Activated effector memory CD4-positive, alpha-beta T cell treated with anti-CD3 and anti-CD28 coated beads, Interleukin-2, amount 50 U/mL, for 16 hours (primary cell): Measurements from ENCODE around the gene CCDC187.
"Not testable (repeated sequence)": the region's sequence is repeated elsewhere in the genome, so short reads cannot be mapped to it uniquely, and the experiment has no call there.

Experiments
- DNase-seq: peaks from one replicate; pipeline ENCODE4 v3.0.0-alpha.2; 2020

Gene CCDC187

DNA sequence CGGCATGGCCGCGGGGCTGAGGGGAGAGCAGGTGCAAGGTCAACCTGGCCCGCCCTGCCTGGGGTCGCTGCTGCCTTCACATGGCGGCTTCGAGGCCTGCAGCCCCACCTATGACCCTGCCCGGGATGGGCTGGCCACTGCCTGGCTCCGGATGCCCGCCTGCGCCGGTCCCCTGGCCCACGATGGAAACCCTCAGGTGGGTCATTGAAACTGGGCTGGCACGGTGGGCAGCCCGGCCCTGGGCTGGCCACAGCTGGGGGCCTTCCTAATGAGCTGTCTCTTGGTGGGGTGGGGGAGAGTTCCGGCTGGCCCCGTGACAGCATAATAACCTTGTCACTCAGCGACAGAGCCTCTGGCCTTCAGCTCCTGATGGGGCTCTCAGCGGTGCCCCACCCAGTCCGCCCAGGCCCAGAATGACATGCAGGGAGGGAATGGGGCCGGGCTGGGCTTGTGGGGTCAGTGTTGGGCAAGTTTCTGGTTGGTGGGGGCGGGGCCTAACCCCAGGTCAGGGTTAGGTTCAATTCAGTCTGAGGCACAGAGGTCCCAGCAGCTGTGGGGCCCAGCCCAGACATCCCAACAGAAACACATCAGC, at the start of gene CCDC187:
CCDC187 (minus strand) TSS at position 270 of the 592 bp plus-strand sequence; CDS start at position 6, 264 bp downstream.
- no peak for DNase-seq

DNA sequence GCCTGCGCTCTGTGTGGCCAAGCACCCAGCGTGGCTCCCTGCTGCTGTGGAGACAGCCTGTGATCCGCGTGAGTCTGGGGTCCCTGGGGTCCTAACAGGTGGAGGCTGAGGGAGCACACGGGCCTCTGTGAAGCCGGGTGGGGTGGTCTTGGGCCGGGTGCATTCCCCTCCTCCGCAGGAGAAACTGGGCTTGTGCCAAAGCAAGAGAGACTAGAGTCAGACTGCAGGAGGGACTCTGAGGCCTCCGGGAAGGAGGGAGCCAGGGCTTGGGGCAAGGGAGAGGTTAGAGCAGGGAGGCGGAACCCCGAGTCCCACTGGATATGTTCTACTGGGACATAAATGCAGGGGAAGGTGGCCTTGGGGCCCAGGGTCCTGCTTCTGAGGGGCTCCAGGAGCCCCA, 49.2 kb upstream of the CCDC187 start:
- DNase-seq: no peak

DNA sequence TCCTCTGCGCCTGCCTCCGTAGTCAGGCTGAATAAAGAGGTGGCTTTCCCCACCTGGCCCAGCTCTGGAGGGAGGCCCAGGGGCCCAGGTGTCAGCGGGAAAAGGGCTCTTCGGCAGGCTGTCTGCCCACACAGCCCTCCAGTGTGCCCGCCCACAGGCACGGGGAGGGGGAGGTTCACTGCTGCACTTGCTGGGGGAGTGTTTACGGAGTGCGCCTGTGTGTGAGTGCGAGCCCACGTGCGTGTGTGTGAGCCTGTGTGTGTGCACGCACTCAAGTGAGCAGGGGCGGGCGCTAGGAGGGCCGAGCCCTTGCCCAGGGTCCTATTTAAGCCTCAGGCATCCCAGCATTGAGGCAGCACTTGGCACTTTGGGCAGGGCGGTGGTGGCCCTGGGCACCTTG, 48.8 kb upstream of the CCDC187 start:
- no peak for DNase-seq

DNA sequence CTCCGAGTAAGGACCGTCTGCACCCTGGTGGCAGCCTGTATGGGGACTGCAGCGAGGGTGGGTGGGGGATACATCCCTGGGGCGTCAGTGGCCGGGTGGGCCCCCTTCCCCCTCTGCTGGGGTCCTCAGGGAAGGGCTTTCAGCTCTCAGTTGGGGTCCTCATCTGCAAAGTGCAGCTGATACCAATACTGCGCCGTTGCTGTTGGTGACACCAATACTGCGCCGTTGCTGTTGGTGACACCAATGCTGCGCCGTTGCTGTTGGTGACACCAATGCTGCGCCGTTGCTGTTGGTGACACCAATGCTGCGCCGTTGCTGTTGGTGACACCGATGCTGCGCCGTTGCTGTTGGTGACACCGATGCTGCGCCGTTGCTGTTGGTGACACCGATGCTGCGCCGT, 48.0 kb upstream of the CCDC187 start:
- DNase-seq: not testable (repeated sequence)

DNA sequence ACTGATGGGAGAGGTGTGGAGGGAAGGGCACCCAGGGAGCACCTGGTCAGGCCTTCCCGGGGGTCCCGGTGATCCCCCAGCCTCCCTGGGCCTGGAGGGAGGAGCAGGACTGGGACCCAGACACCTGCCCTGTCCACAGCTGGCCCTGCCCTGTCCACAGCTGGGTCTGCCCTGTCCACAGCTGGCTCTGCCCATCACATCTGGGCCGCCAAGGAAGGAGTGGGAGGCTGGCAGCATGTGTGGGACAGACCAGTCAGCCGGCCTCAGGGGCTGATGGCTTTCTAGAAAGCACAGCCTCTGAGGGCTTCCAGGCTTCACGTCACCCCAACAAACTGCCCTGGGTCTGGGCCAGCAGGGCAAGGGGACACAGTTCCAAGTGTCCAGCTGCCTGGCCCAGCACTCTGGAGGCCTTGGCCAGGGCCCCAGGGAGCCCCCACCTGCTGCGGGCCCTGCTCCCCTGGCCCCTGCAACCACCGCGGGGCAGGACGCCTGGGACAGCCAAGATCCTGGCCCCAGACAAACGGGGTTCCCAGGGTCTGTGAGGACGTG, 47.4 kb upstream of the CCDC187 start:
- DNase-seq: no peak

DNA sequence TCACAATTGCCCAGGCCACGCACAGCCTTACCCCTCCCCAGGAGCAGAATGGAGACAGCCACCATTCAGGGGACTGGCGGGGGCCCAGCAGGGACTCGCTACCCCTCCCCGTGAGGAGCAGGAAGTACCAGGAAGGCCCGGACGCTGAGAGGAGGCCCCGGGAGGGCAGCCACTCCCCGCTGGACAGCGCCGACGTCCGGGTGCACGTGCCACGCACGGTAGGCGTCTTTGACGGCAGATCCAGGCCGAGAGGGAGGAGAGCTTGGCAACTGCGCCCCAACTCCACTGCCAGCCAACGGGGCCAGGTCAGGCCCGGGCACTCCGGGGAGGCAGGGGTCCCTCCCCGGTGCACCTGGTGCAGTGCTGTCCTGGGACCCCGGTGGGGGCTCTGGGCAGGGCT, 45.7 kb upstream of the CCDC187 start:
- DNase-seq: no peak

DNA sequence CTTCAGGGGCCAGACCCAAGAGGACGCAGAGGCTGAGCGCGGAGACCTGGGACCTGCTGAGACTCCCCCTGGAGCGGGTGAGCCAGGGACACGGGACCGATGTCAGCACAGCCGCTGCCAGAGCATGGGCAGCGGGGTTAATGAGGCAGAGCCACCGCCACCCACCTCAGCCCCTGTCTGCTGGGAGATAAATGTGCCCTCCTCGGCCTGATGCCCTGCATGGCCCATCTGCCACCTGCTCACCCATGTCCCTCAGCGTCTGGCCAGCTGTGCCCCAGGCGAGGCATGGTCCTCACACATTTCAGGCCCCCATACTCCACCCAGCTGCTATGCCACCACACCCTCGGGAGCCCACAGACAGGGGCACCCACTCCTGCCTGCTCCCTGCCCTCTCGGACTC, 44.8 kb upstream of the CCDC187 start:
- no peak for DNase-seq

DNA sequence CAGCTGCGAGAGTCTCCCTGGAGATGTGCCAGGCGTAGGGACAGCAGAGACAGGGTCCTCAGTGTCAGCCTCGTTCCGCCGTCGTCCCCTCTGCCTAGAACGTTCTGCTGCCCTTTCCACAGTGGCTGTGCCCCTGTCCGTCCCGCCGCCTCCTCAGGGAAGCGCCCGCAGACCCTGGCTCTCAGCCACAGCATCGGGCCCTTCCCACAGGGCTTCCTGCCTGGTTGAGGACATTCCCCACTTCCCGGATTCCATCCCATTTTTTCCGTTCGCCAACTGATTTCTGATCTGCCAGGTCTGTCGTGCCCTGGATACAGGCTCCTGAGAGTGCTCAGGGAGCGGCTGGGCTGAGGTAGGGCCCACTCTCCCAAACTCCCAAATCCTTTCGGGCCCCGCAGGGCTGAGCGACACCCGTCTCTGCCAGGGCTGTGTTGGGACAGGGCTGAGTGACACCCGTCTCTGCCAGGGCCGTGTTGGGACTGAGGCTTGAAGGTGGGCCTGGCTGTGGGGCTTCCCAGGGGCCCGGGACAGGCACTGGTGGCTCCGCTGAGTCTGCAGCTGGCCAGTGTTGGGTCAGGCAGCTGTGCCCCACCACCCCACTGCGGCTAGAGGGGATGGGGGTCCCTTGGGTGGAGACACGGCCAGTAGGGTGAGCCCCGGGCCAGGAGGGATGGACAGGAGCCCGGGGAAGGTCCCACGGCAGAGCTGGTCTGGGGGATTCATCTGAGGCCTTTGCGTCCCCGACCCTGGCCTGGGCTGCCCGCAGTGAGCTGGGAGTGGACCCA, 43.8 kb upstream of the CCDC187 start:
- no peak for DNase-seq

DNA sequence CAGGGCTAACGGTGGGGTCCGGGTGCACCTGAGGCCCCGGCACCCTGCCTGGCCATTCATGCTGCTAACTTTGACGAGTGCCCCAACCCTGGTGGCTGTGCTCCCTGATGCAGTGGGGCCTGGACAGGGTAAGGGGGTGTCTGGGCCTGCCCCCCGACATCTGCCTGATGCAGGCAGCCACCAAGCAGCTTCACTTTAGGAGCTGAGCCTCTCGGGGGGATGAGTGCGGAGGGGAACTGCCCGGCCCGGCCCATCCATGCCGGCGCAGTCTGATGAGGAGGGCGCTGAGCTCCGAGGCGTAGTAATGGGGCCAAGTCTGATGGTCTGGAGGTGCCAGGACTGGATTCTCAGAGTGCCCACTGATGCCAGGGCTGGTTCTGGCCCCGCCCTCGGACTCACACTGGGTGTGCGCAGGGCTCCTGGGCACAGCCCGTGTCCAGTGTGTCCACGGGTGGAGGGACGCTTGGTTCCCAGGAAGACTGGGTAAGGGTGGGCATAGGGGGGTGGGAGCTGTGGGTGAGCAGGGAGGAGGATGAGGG, 43.1 kb upstream of the CCDC187 start:
- no peak for DNase-seq

DNA sequence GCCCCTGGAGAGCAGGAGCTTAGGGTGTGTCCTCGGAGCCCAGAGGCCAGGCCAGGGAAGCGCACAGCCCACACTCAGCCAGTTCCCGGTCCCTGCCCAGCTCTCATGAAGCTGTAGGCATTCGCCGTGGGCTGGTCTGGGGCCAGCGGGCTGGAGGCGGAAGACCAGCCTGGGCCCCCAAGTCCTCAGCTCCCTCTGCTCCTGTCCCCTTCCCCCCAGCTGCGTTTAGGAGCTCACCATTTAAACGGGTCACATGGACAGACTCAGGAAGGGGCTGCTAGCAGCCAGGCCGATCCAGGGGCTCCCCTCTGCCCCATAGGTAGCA, 42.2 kb upstream of the CCDC187 start:
- DNase-seq: no peak

DNA sequence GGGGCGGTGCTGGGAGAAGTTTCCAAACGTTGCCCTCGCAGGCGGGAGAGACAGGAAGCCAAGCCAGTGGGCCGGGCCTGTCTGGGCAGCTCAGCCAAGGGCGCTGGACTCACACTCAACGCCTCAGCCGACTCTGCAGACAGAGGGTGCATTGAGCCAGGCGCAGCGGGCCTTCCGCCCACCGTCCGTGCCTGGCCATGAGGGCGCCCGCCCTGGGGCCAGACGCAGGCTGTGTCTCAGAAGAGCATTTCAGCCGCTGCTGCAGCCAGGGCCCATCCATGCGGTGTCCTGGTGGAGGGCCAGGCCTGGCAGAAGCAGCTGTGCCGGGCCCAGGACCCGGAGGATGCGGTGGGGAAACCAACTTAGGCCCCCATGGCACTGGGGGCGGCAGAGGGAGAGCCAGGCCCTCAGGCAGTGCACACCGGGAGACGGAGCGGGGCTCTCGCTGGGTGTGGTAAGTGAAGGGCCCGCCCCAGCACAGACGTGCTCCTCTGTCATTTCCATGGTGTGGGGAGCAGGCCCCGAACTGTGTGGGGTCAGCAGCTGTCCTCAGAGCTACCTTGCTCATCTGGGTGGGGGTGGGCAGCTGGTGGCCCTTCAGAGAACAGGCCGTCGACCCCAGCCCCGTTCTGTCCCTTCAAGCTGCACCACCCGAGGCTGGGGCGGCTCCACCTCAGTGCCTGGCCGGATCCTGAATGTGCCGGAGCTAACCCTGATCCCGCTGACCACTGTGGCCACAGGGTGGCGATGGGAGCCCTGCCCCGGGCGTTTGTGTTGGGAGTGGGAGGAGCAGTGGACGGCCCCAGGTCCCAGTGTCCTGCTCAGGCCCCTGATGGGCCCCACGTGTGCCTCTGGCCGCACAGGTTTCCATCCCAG, 41.6 kb upstream of the CCDC187 start:
- no peak for DNase-seq

DNA sequence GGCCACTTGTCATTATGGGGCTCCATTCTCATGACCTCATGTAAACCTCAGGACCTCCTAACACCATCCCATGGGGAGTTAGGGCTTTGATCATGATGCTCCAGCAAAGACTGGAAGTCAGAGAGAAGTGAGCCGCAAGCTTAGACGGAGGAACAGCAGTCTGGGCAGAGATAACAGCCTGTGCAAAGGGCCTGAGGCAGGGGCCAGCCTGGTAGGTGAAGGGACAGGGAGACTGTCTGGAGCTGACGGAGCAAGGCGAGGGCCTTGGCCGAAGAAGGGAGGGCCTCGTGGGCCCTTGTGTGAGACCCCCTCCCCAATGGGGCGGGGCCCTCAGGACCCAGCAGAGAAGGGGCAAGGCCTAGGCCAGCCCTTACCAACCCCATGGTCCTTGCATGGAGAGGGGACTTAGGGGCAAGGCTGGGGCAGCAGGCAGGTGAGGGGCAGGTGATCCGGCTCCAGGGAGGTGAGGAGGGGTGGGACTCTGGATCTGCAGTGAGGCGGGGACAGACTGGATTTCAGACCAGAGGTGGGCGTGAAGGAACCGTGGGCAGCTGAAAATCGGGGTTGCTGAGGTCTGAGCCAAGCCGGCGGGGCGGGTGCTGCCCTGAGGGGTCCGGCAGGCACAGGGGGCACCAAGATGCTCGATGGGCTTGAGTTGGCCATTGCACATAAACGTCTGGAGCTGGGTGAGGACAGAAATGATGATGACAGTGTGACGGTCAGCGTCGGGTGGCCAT, 40.8 kb upstream of the CCDC187 start:
- no peak for DNase-seq

DNA sequence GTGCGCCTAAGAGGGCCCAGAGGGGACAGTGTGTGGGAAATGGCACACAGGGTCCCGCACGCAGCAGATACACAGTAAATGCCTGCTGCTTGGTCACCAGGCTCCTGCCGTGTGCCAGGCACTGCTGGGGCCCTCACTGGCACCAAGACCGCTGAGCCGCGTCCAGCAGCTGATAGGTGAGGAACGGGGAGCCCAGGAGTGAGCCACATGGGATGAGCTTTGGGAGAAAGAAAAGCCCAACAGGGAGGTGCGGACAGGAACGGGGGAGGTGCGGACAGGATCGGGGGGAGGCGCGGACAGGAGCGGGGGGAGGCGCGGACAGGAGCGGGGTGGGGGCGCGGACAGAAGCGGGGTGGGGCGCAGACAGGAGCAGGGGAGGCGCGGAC, 40.0 kb upstream of the CCDC187 start:
- DNase-seq: no peak

DNA sequence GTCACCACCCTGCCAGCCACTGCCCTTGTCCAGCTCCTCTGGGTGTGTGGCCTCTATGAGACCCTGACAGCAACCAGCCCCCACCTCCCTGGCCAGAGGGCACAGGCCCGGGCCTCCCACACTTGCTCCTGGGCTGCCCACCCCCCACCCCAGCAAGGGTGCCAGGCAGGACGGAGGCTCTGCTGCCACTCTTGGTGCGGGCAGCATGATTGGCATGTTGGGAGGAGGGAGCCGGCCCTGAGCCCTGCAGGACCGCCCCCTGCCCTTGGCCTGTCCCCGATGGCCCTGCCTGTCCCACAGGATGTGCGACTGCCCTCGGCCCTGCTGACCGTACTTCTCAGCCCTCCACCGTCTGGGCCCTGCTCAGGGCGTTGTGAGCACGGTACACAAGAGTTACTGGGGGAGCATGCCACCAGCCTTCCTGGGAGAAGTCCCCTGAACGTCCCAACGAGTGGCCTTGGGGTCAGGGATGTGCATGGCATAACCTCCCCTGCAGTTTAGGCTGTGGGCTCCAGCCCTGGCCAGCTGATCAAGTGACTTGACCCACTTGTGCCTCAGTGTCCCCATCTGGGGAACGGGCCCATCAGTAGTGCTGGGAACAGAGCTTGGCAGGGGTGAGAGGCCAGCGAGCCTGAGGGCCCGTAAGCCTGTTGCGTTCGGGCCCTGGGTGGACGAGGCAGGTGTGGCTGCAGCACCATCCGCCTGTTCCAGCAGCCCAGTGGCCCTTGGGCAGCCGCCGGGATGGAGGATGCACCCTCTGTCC, 39.4 kb upstream of the CCDC187 start:
- DNase-seq: no peak

DNA sequence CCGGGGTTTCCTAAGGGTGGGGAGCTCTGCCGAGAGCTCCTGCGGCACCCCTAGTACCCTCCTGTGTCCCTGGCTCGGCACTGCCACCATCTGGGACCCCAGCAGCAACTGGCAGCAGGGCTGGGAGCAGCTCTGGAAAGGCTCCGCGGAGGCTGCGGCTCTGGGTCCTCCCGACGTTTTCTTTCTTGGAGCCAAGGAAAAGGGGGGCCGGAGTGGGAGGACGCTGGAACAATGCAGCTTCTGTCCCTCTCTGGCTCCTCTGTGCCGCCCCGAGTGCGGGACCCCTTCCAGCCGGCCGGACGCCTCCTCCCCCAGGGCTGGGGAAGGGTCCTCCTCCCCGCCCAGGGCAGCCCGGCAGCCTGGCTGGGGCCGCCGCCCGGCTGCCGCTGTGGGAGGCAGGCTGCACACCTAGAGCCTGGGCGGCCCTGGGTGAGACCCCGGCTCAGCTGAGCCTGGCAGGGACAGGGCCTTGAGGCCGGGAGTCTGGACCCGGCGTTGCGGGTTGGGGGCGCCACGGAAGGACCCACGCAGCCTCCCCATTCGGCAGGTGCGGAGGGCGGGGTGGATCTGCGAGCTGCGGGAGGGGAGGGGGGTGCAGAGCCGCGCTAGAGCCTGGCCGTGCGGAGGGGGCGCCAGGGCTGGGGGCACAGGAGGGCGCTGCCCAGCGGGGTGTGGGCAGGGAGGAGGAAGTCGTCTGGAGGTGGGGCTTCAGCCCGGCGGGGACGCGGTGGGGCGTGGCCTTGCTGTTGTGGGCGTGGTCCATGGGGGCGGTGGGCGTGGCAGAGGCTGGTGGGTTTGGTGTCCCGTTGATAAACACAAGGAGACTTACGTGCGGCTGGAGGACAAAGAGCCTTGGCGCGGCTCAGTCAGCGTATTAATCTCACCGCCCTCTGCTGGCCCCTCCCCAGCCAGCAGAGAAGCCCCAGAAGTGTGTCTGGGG, 38.6 kb upstream of the CCDC187 start:
- DNase-seq: peak; percentile 87

DNA sequence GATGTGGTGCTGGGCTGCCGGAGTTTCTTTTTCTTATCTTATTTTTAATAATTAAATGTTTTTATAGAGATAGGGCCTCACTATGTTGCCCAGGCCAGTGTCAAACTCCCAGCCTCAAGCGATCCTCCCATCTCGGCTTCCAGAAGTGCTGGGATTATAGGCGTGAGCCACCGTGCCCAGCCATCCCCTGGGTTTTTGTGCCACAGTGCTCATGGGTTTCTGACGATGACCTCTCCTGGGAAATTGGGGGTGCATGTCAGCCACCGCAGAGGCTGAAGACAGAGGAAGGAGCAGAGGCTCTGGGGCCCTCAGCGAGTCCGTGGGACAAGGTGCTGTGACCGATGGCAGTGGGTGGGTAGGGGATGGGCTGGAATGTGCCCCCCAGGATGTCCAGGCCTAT, 37.9 kb upstream of the CCDC187 start:
- no peak for DNase-seq

DNA sequence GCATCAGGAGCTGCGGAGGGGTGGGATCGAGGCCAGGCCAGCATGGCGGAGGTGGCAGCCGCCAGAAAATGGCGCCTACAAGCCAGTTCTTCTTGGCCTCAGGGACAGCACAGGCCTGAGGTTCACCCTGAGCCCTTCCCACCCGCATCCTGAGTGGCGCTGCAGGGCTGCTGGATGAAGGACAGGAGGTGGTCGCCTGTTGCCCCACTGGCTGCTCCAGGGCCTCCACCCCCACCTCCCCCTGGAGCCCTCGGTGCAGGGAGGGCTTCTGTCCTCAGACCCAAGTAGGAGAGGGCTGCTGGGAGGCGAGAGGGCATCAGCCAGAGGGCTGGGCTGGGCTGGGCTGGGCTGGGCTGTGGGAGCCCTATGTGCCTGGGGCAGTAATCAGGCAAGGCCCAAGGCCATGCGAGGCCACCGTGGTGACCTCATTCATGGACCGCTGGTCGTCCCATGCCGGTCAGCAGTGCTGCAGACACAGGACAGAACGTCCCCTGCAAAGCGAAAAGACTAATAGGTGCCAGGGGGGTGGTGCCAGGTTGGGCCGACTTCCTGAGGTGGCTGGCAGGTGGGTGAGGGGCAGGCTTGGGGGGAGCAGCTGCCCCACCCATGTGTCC, 37.3 kb upstream of the CCDC187 start:
- DNase-seq: no peak

DNA sequence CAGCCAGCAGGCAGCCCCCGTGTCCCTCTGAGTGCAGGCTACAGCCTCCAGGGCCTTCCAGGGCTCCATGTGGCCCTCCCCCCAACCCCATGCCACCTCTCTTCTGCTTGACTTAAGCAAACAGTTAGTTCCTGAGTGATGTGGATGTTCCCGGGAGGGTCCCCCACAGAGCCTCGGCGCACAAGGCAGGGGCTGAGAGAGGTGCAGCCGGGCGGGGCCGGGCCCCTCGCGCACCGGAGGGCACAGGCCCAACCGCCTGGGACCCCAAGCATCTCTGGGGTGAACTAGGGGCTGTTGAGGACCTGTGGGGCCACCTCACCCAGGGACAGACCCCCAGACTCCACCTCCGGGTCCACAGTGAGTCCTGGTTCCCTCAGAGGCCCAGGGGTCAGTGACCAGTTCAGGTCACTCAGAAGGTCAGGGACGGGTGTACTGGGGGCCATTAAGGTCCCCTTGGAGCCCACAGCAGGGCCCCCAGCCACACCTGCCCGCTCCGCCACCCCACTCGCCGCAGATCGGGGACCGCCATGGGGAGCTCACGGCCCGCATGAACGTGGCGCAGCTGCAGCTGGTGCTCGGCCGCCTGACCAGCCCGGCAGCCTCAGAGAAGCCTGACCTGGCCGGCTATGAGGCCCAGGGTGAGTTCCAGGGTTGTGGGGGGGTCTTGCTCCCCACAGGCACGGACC, 36.6 kb upstream of the CCDC187 start:
- no peak for DNase-seq

DNA sequence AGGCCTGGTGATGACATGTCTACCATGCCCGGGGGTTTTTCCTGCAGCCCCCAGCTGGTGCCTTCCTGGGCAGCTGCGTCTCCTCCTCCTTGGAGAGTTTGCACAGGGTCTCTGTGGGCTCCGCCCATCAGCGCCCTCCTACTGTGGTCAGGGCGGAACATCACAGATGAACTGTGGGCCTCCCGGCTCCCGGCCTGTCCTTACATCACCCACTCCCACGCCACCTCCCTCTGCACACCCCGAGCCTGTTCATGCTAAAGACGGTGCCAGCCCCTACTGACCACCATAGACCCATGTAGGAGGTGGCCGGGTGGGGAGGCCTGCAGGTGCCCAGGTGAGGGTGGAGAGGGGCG, 36.0 kb upstream of the CCDC187 start:
- DNase-seq: no peak
